Measurements from ENCODE around the gene FGGY. TPM values are rescaled to one million over a fixed set of nuclear protein-coding genes. Genes with fewer than 3 reads are reported as not detected.
A peak's percentile ranks its signal among the peaks of the same experiment; 100 is the strongest.
"Not testable (repeated sequence)": the region's sequence is repeated elsewhere in the genome, so short reads cannot be mapped to it uniquely, and the experiment has no call there.

The FGGY gene
- total and polyA plus RNA-seq, 4 donors: 9.0 to 44.4 (median 21.1) TPM

GRCh38 chr1:59604191-59604590 lies 307.3 kb downstream of the FGGY start:
- Histone ChIP-seq H3K4me1 (ENCODE audit: control insufficient read depth, insufficient read depth, low read length) (no peaks in the 10 kb centered on the region), H3K4me3 (ENCODE audit: low read depth, low read length) (no peak overlapping the region), H3K27me3 (ENCODE audit: control insufficient read depth, insufficient read depth, low read length) (no peaks in the 10 kb centered on the region), H3K36me3 (ENCODE audit: control insufficient read depth, insufficient read depth, low read length) (no peaks in the 10 kb centered on the region), H3K27ac (ENCODE audit: low read depth, low read length) (no peak overlapping the region), H3K9me3 (ENCODE audit: control insufficient read depth, insufficient read depth, low read length) (no peaks in the 10 kb centered on the region)
- DNase-seq (ENCODE audit: low read depth in 4 of 6, low spot score in 6 of 6): peak in 1 of 6 donors; percentile 24

DNA sequence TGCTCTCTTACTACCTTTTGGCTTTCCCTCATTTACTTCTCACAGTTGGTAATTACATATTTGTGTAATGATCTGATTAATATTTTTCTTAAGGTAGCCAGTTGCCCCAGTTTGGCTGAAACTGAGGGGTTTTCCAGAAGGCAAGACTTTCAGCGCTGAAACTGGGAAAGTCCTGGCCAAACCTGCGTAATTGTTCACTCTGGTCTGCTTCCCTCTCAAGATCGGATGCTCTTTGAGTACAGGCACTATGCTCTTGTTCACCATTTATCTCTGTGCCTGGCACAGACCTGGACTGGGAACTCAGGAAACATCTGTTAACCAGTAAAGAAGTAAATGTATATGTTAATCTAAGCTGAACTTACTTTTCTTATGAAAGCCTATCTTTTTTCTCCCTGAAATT lies 308.3 kb downstream of the FGGY start:
- Histone ChIP-seq H3K4me1 (ENCODE audit: control insufficient read depth, insufficient read depth, low read length) (no peaks in the 10 kb centered on the region), H3K27ac (ENCODE audit: low read depth, low read length) (no peak overlapping the region), H3K36me3 (ENCODE audit: control insufficient read depth, insufficient read depth, low read length) (no peaks in the 10 kb centered on the region), H3K27me3 (ENCODE audit: control insufficient read depth, insufficient read depth, low read length) (no peaks in the 10 kb centered on the region), H3K4me3 (ENCODE audit: low read depth, low read length) (no peak overlapping the region), H3K9me3 (ENCODE audit: control insufficient read depth, insufficient read depth, low read length) (no peaks in the 10 kb centered on the region)
- 89% methylated on average over 3 of the region's 3 CpGs for WGBS (ENCODE audit: insufficient coverage)
- DNase-seq (ENCODE audit: low read depth in 4 of 6, low spot score in 6 of 6): no peak

- Histone ChIP-seq H3K4me1 (ENCODE audit: control insufficient read depth, insufficient read depth, low read length) (no peaks in the 10 kb centered on the region), H3K27ac (ENCODE audit: low read depth, low read length) (no peak overlapping the region), H3K9me3 (ENCODE audit: control insufficient read depth, insufficient read depth, low read length) (peaks cover 2% of the 10 kb centered on the region), H3K36me3 (ENCODE audit: control insufficient read depth, insufficient read depth, low read length) (no peaks in the 10 kb centered on the region), H3K4me3 (ENCODE audit: low read depth, low read length) (no peak overlapping the region), H3K27me3 (ENCODE audit: control insufficient read depth, insufficient read depth, low read length) (no peaks in the 10 kb centered on the region)
- no CpG with 5 or more reads among the region's 1 CpG for WGBS (ENCODE audit: insufficient coverage)
- no peak for DNase-seq (ENCODE audit: low read depth in 4 of 6, low spot score in 6 of 6)
These were observed 308.9 kb downstream of the FGGY start for GRCh38 chr1:59605761-59606160.

GRCh38 chr1:59609245-59609644 lies 312.4 kb downstream of the FGGY start:
- no peaks in the 10 kb centered on the region for H3K4me1 ChIP-seq (ENCODE audit: control insufficient read depth, insufficient read depth, low read length)
- no peaks in the 10 kb centered on the region for H3K36me3 ChIP-seq (ENCODE audit: control insufficient read depth, insufficient read depth, low read length)
- H3K27ac ChIP-seq (ENCODE audit: low read depth, low read length): no peak overlapping the region
- 94% methylated on average over 1 of the region's 1 CpG for WGBS (ENCODE audit: insufficient coverage)
- H3K4me3 ChIP-seq (ENCODE audit: low read depth, low read length): no peak overlapping the region
- H3K27me3 ChIP-seq (ENCODE audit: control insufficient read depth, insufficient read depth, low read length): no peaks in the 10 kb centered on the region
- H3K9me3 ChIP-seq (ENCODE audit: control insufficient read depth, insufficient read depth, low read length): peaks cover 2% of the 10 kb centered on the region
- DNase-seq (ENCODE audit: low read depth in 4 of 6, low spot score in 6 of 6): no peak

GRCh38 chr1:59610499-59610898 lies 313.6 kb downstream of the FGGY start:
- not testable (repeated sequence) for H3K27ac ChIP-seq (ENCODE audit: low read depth, low read length); DNase-seq (ENCODE audit: low read depth in 4 of 6, low spot score in 6 of 6); H3K4me3 ChIP-seq (ENCODE audit: low read depth, low read length); H3K36me3 ChIP-seq (ENCODE audit: control insufficient read depth, insufficient read depth, low read length); H3K27me3 ChIP-seq (ENCODE audit: control insufficient read depth, insufficient read depth, low read length); H3K4me1 ChIP-seq (ENCODE audit: control insufficient read depth, insufficient read depth, low read length); H3K9me3 ChIP-seq (ENCODE audit: control insufficient read depth, insufficient read depth, low read length)
- 98% methylated on average over 13 of the region's 13 CpGs for WGBS (ENCODE audit: insufficient coverage)

GRCh38 chr1:59617434-59617833 lies 320.5 kb downstream of the FGGY start:
- H3K4me1 ChIP-seq (ENCODE audit: control insufficient read depth, insufficient read depth, low read length): no peaks in the 10 kb centered on the region
- no peaks in the 10 kb centered on the region for H3K27me3 ChIP-seq (ENCODE audit: control insufficient read depth, insufficient read depth, low read length)
- H3K9me3 ChIP-seq (ENCODE audit: control insufficient read depth, insufficient read depth, low read length): no peaks in the 10 kb centered on the region
- no peak for DNase-seq (ENCODE audit: low read depth in 4 of 6, low spot score in 6 of 6)
- no peaks in the 10 kb centered on the region for H3K36me3 ChIP-seq (ENCODE audit: control insufficient read depth, insufficient read depth, low read length)
- 92% methylated on average over 2 of the region's 3 CpGs for WGBS (ENCODE audit: insufficient coverage)
- no peak overlapping the region for H3K27ac ChIP-seq (ENCODE audit: low read depth, low read length)
- no peak overlapping the region for H3K4me3 ChIP-seq (ENCODE audit: low read depth, low read length)

DNA sequence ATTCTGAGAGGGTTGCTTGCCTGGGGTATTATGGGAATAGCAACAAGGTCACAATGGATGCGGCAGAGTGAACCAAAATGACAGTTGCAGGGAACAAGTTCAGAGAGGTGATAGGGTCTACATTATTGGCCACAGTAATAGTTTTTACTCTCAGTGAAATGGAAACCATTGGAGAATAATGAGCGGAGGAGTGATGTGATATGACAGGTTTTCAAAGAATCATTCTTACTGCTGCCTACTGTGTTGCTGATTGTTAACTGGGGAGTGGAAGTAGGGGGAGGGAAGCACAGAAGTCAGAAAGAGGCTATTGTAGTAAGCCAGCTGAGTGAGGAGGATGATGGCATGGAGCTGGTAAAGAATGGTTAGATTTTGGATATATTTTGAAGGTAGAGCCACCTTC lies 322.7 kb downstream of the FGGY start:
- Histone ChIP-seq H3K36me3 (ENCODE audit: control insufficient read depth, insufficient read depth, low read length) (no peaks in the 10 kb centered on the region), H3K4me3 (ENCODE audit: low read depth, low read length) (no peak overlapping the region), H3K27ac (ENCODE audit: low read depth, low read length) (no peak overlapping the region), H3K9me3 (ENCODE audit: control insufficient read depth, insufficient read depth, low read length) (no peaks in the 10 kb centered on the region), H3K4me1 (ENCODE audit: control insufficient read depth, insufficient read depth, low read length) (no peaks in the 10 kb centered on the region), H3K27me3 (ENCODE audit: control insufficient read depth, insufficient read depth, low read length) (no peaks in the 10 kb centered on the region)
- DNase-seq (ENCODE audit: low read depth in 4 of 6, low spot score in 6 of 6): no peak
- 96% methylated on average over 2 of the region's 2 CpGs for WGBS (ENCODE audit: insufficient coverage)

GRCh38 chr1:59625384-59625783 lies 328.5 kb downstream of the FGGY start:
- H3K9me3 ChIP-seq (ENCODE audit: control insufficient read depth, insufficient read depth, low read length): no peaks in the 10 kb centered on the region
- H3K36me3 ChIP-seq (ENCODE audit: control insufficient read depth, insufficient read depth, low read length): no peaks in the 10 kb centered on the region
- no peaks in the 10 kb centered on the region for H3K4me1 ChIP-seq (ENCODE audit: control insufficient read depth, insufficient read depth, low read length)
- no peak overlapping the region for H3K4me3 ChIP-seq (ENCODE audit: low read depth, low read length)
- H3K27ac ChIP-seq (ENCODE audit: low read depth, low read length): no peak overlapping the region
- H3K27me3 ChIP-seq (ENCODE audit: control insufficient read depth, insufficient read depth, low read length): no peaks in the 10 kb centered on the region
- no peak for DNase-seq (ENCODE audit: low read depth in 4 of 6, low spot score in 6 of 6)

GRCh38 chr1:59631561-59632255 lies 334.8 kb downstream of the FGGY start:
- H3K4me3 ChIP-seq (ENCODE audit: low read depth, low read length): no peak overlapping the region
- peak in 1 of 6 donors; percentile 57 for DNase-seq (ENCODE audit: low read depth in 4 of 6, low spot score in 6 of 6)
- H3K27me3 ChIP-seq (ENCODE audit: control insufficient read depth, insufficient read depth, low read length): no peaks in the 10 kb centered on the region
- no peaks in the 10 kb centered on the region for H3K9me3 ChIP-seq (ENCODE audit: control insufficient read depth, insufficient read depth, low read length)
- no peaks in the 10 kb centered on the region for H3K36me3 ChIP-seq (ENCODE audit: control insufficient read depth, insufficient read depth, low read length)
- WGBS (ENCODE audit: insufficient coverage): no CpG with 5 or more reads among the region's 1 CpG
- no peak overlapping the region for H3K27ac ChIP-seq (ENCODE audit: low read depth, low read length)
- H3K4me1 ChIP-seq (ENCODE audit: control insufficient read depth, insufficient read depth, low read length): no peaks in the 10 kb centered on the region

DNA sequence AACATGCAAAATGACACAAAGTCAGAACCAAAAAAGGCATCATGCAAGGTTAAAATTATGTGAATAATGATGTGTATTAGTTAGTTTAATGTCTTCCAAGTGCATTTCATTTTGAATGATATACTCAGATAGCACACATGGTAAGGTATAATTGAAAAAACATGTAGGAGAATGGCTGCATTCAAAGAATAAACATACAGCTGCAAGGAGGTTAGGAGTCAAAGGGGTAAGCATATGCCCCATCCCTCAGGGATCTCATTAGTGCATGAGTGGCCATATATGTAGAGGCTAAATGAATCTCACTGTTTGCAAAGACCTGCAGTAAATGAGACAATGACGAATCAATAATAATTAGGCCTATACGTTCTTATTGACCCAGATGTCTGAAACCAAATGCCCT lies 338.2 kb downstream of the FGGY start:
- Histone ChIP-seq H3K27ac (ENCODE audit: low read depth, low read length) (no peak overlapping the region), H3K27me3 (ENCODE audit: control insufficient read depth, insufficient read depth, low read length) (no peaks in the 10 kb centered on the region), H3K36me3 (ENCODE audit: control insufficient read depth, insufficient read depth, low read length) (no peaks in the 10 kb centered on the region), H3K4me1 (ENCODE audit: control insufficient read depth, insufficient read depth, low read length) (peaks cover 7% of the 10 kb centered on the region), H3K9me3 (ENCODE audit: control insufficient read depth, insufficient read depth, low read length) (no peaks in the 10 kb centered on the region), H3K4me3 (ENCODE audit: low read depth, low read length) (no peak overlapping the region)
- no CpG with 5 or more reads among the region's 2 CpGs for WGBS (ENCODE audit: insufficient coverage)
- no peak for DNase-seq (ENCODE audit: low read depth in 4 of 6, low spot score in 6 of 6)

Measured in spinal cord (tissue), 10 donors.